HepG2 (cell line): ENCODE results near the gene FAH. TPM values are rescaled to one million over a fixed set of nuclear protein-coding genes. Genes with fewer than 3 reads are reported as not detected.

ENCODE experiments used
- ATF7 ChIP-seq, 2 experiments: fragments of 450-650 bp in 1 of 2; sonication (generic) in 1 of 2; formaldehyde crosslinking in 1 of 2; IDR thresholded peaks; 2 replicates each; pipeline versions ENCODE4 v1.4.0 to v1.6.1; 2016 to 2020; ENCODE audit warnings: antibody characterized with exemption in 1 of 2, mild to moderate bottlenecking in 1 of 2, missing genetic modification reagents in 1 of 2
- CC2D1A ChIP-seq: sonication (generic); formaldehyde crosslinking; IDR thresholded peaks from 2 replicates; pipeline ENCODE4 v1.8.1; 2023; ENCODE audit warnings: mild to moderate bottlenecking, missing genetic modification reagents
- FOXC1 ChIP-seq: sonication (generic); formaldehyde crosslinking; IDR thresholded peaks from 2 replicates; pipeline ENCODE4 v1.8.0; 2022; ENCODE audit warnings: mild to moderate bottlenecking, missing genetic modification reagents, borderline replicate concordance
- GATA4 ChIP-seq: sonication (generic); IDR thresholded peaks from 2 replicates; pipeline ENCODE4 v1.6.1; 2016; ENCODE audit warnings: antibody characterized with exemption, low read depth, borderline replicate concordance
- HMG20A ChIP-seq: IDR thresholded peaks from 2 replicates; pipeline ENCODE4 v1.6.1; 2016; ENCODE audit warnings: borderline replicate concordance
- HNF1A ChIP-seq, 2 experiments: sonication (generic) in 1 of 2; formaldehyde crosslinking in 1 of 2; IDR thresholded peaks; 2 replicates each; pipeline versions ENCODE4 v1.4.0 to v1.6.1; 2016 to 2020; ENCODE audit warnings: borderline replicate concordance in 1 of 2, low read depth in 1 of 2, mild to moderate bottlenecking in 1 of 2, missing genetic modification reagents in 1 of 2
- HNRNPH1 ChIP-seq: fragments of 200-400 bp; formaldehyde crosslinking; optimal IDR thresholded peaks from 2 replicates; pipeline ENCODE3; 2017; ENCODE audit warnings: mild to moderate bottlenecking, low read depth, low read length
- NPAS2 ChIP-seq: sonication (generic); formaldehyde crosslinking; IDR thresholded peaks from 2 replicates; pipeline ENCODE4 v1.8.0; 2022; ENCODE audit warnings: mild to moderate bottlenecking, missing genetic modification reagents, borderline replicate concordance
- PHF20 ChIP-seq: sonication (generic); formaldehyde crosslinking; IDR thresholded peaks from 2 replicates; pipeline ENCODE4 v1.5.0; 2020; ENCODE audit warnings: mild to moderate bottlenecking, missing genetic modification reagents
- PPARG ChIP-seq: conservative IDR thresholded peaks from 2 replicates; pipeline ENCODE4 v1.6.1; 2016; ENCODE audit warnings: missing biosample characterization, missing genetic modification reagents
- RARA ChIP-seq: IDR thresholded peaks from 2 replicates; pipeline ENCODE4 v1.6.1; 2016; ENCODE audit warnings: missing genetic modification reagents, missing compliant biosample characterization
- ZBTB38 ChIP-seq: sonication (generic); formaldehyde crosslinking; IDR thresholded peaks from 2 replicates; pipeline ENCODE4 v1.5.1; 2020; ENCODE audit warnings: mild to moderate bottlenecking, missing genetic modification reagents
- ZNF12 ChIP-seq: sonication (generic); formaldehyde crosslinking; IDR thresholded peaks from 2 replicates; pipeline ENCODE4 v1.5.0; 2020; ENCODE audit warnings: missing genetic modification reagents
- ZNF34 ChIP-seq: sonication (generic); formaldehyde crosslinking; IDR thresholded peaks from 2 replicates; pipeline ENCODE4 v1.4.0; 2020; ENCODE audit warnings: mild to moderate bottlenecking, missing genetic modification reagents, borderline replicate concordance
- ZNF484 ChIP-seq: sonication (generic); formaldehyde crosslinking; IDR thresholded peaks from 2 replicates; pipeline ENCODE4 v1.5.1; 2020; ENCODE audit warnings: mild to moderate bottlenecking, low read depth, missing genetic modification reagents, borderline replicate concordance
- ZNF547 ChIP-seq: sonication (generic); formaldehyde crosslinking; IDR thresholded peaks from 2 replicates; pipeline ENCODE4 v1.5.1; 2020; ENCODE audit warnings: mild to moderate bottlenecking, missing genetic modification reagents
- ZNF614 ChIP-seq: IDR thresholded peaks from 2 replicates; pipeline ENCODE4 v1.6.1; 2018; ENCODE audit warnings: missing biosample characterization, missing genetic modification reagents, inconsistent platforms, borderline replicate concordance
- polyA plus RNA-seq, 8 experiments: library from polyadenylated mRNA; depleted of rRNA in 3 of 8; stranded (reverse) in 7 of 8; unstranded in 1 of 8; fragments of >200 nt; fragmentation: Illumina TruSeq in 4 of 8; extraction: Trizol in 4 of 8; gene quantifications; 2 replicates each; pipeline versions ENCODE4 v1.2.1 to v1.2.3, GENCODE V29; 2011 to 2016; ENCODE audit warnings: low read depth in 4 of 8, missing spikeins in 1 of 8, mixed read lengths in 1 of 8; ENCODE audit not compliant: insufficient read depth in 1 of 8
- total RNA-seq, 5 experiments: library from RNA; depleted of rRNA; stranded (reverse); fragments of >200 nt; fragmentation: Illumina TruSeq; extraction: Trizol; gene quantifications; 2 replicates each; pipeline ENCODE4 v1.2.3, GENCODE V29; 2016; ENCODE audit warnings: low read depth in 1 of 5
- TF ChIP-seq, protein P1 (sequence below): sonication (generic); formaldehyde crosslinking; IDR thresholded peaks from 2 replicates; pipeline ENCODE4 v1.4.0; 2020; ENCODE audit warnings: missing genetic modification reagents, borderline replicate concordance
- TF ChIP-seq, protein P2 (sequence below): sonication (generic); formaldehyde crosslinking; IDR thresholded peaks from 2 replicates; pipeline ENCODE4 v1.8.0; 2022; ENCODE audit warnings: missing genetic modification reagents, mild to moderate bottlenecking, borderline replicate concordance
- TF ChIP-seq, protein P3 (sequence below): sonication (generic); formaldehyde crosslinking; IDR thresholded peaks from 2 replicates; pipeline ENCODE4 v1.9.0; 2021; ENCODE audit warnings: missing genetic modification reagents, borderline replicate concordance
- TF ChIP-seq, protein P4 (sequence below): sonication (generic); formaldehyde crosslinking; IDR thresholded peaks from 2 replicates; pipeline ENCODE4 v1.8.0; 2022; ENCODE audit warnings: low read depth, missing genetic modification reagents

The FAH gene
- total and polyA plus RNA-seq, 2 of the 13 experiments (the other 11 are each of a cell fraction or from before 2014, with no cell fraction given) = 36.6 to 75.0 TPM

DNA sequence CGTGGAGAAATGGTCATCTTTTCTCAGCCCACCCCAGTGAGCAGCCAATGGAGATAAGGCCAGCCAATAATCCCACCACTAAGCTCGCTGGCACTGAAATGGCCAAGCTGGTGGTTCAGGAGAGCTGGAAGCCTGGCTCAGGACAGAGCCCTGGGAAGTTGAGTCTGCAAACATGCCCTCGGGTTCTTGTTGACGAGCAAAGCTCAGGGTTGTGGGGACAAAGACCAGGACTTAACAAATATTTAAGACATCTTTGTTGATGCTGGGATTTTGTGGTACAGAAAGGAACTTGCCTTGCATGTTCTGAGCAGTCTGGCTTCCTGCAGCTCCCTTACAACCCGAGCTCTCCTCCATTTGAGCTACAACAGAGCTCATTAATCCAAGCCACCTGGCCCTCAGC is 4.4 kb downstream of the FAH start (continued):
- TF ChIP-seq CC2D1A (CRISPR knock-in tag) (no peak), HMG20A (CRISPR knock-in tag) (no peak), PHF20 (CRISPR knock-in tag) (no peak), ZBTB38 (CRISPR knock-in tag) (no peak), ZNF547 (CRISPR knock-in tag) (no peak), HNF1A (IDR thresholded peaks at IDR 0.05; ENCODE audit: low read depth) (no peak), HNF1A (CRISPR knock-in tag; IDR thresholded peaks at IDR 0.05; ENCODE audit: borderline replicate concordance) (no peak), ZNF34 (CRISPR knock-in tag) (no peak), RARA (CRISPR knock-in tag) (no peak), ZNF614 (CRISPR knock-in tag) (no peak), PPARG (CRISPR knock-in tag) (no peak), ZNF12 (no peak), GATA4 (no peak), NPAS2 (CRISPR knock-in tag) (no peak), ZNF484 (CRISPR knock-in tag) (no peak), HNRNPH1 (no peak), ATF7 (IDR thresholded peaks at IDR 0.05) (no peak), ATF7 (CRISPR knock-in tag; IDR thresholded peaks at IDR 0.05) (no peak), FOXC1 (CRISPR knock-in tag) (no peak)
- TF ChIP-seq, protein P1, sequence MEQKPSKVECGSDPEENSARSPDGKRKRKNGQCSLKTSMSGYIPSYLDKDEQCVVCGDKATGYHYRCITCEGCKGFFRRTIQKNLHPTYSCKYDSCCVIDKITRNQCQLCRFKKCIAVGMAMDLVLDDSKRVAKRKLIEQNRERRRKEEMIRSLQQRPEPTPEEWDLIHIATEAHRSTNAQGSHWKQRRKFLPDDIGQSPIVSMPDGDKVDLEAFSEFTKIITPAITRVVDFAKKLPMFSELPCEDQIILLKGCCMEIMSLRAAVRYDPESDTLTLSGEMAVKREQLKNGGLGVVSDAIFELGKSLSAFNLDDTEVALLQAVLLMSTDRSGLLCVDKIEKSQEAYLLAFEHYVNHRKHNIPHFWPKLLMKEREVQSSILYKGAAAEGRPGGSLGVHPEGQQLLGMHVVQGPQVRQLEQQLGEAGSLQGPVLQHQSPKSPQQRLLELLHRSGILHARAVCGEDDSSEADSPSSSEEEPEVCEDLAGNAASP (CRISPR knock-in tag) = no peak
- TF ChIP-seq, protein P2, sequence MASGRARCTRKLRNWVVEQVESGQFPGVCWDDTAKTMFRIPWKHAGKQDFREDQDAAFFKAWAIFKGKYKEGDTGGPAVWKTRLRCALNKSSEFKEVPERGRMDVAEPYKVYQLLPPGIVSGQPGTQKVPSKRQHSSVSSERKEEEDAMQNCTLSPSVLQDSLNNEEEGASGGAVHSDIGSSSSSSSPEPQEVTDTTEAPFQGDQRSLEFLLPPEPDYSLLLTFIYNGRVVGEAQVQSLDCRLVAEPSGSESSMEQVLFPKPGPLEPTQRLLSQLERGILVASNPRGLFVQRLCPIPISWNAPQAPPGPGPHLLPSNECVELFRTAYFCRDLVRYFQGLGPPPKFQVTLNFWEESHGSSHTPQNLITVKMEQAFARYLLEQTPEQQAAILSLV (CRISPR knock-in tag) = no peak
- TF ChIP-seq, protein P3, sequence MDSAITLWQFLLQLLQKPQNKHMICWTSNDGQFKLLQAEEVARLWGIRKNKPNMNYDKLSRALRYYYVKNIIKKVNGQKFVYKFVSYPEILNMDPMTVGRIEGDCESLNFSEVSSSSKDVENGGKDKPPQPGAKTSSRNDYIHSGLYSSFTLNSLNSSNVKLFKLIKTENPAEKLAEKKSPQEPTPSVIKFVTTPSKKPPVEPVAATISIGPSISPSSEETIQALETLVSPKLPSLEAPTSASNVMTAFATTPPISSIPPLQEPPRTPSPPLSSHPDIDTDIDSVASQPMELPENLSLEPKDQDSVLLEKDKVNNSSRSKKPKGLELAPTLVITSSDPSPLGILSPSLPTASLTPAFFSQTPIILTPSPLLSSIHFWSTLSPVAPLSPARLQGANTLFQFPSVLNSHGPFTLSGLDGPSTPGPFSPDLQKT (CRISPR knock-in tag) = no peak
- TF ChIP-seq, protein P4, sequence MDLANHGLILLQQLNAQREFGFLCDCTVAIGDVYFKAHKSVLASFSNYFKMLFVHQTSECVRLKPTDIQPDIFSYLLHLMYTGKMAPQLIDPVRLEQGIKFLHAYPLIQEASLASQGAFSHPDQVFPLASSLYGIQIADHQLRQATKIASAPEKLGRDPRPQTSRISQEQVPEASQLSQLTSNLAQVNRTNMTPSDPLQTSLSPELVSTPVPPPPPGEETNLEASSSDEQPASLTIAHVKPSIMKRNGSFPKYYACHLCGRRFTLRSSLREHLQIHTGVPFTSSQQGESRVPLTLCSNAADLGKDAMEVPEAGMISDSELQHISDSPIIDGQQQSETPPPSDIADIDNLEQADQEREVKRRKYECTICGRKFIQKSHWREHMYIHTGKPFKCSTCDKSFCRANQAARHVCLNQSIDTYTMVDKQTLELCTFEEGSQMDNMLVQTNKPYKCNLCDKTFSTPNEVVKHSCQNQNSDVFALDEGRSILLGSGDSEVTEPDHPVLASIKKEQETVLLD = no peak
